Natural killer cell (primary cell): ENCODE measurements around the gene PLCB4. TPM values are rescaled to one million over a fixed set of nuclear protein-coding genes. Genes with fewer than 3 reads are reported as not detected.

Experiments
- ATAC-seq, 3 donors: fragments of 150-1000 bp in 2 of 3; fragments of 200-7000 bp in 1 of 3; cut with Tn5 transposase; 1 replicate in 1 of 3; 2 replicates in 2 of 3; pipeline ENCODE4 v1.10.0; 2021; ENCODE audit warnings: mild to moderate bottlenecking in 2 of 3, moderate library complexity in 2 of 3
- DNase-seq, 2 donors: peaks; one replicate each; pipeline versions ENCODE4 v3.0.0 to v3.0.0-alpha.2; 2013 to 2021; ENCODE audit warnings: mixed read lengths in 1 of 2
- H3K27ac ChIP-seq: one replicate; pipeline ENCODE4 v1.5.1; 2013; ENCODE audit warnings: mild to moderate bottlenecking, low read length
- H3K27me3 ChIP-seq: one replicate; pipeline ENCODE4 v1.6.1; 2013; ENCODE audit warnings: low read length; ENCODE audit not compliant: control insufficient read depth, insufficient read depth
- H3K36me3 ChIP-seq: one replicate; pipeline ENCODE4 v1.6.1; 2013; ENCODE audit warnings: low read length; ENCODE audit not compliant: control insufficient read depth, insufficient read depth
- H3K4me1 ChIP-seq: one replicate; pipeline ENCODE4 v1.6.1; 2013; ENCODE audit warnings: low read length; ENCODE audit not compliant: control insufficient read depth, insufficient read depth
- H3K4me3 ChIP-seq: one replicate; pipeline ENCODE4 v1.5.1; 2013; ENCODE audit warnings: low read length
- H3K9me3 ChIP-seq: one replicate; pipeline ENCODE4 v1.6.1; 2013; ENCODE audit warnings: low read length; ENCODE audit not compliant: control insufficient read depth, insufficient read depth
- H3K27ac Mint-ChIP-seq, 2 donors: one replicate each; pipeline ENCODE4 v1.8.0; 2022; ENCODE audit warnings: mild to moderate bottlenecking in 2 of 2, mixed read lengths in 2 of 2, moderate library complexity in 1 of 2
- H3K27me3 Mint-ChIP-seq, 2 donors: one replicate each; pipeline ENCODE4 v1.8.0; 2022; ENCODE audit warnings: low read depth in 2 of 2, mixed read lengths in 2 of 2
- H3K36me3 Mint-ChIP-seq: one replicate; pipeline ENCODE4 v1.8.0; 2022; ENCODE audit warnings: mixed read lengths
- H3K4me1 Mint-ChIP-seq, 2 donors: one replicate each; pipeline ENCODE4 v1.8.0; 2022; ENCODE audit warnings: mixed read lengths in 2 of 2
- H3K4me3 Mint-ChIP-seq: one replicate; pipeline ENCODE4 v1.8.0; 2022; ENCODE audit warnings: mild to moderate bottlenecking, moderate library complexity, mixed read lengths
- H3K9me3 Mint-ChIP-seq, 2 donors: one replicate each; pipeline ENCODE4 v1.8.0; 2022; ENCODE audit warnings: mixed read lengths in 2 of 2
- WGBS: methylation state at CpG from one replicate; pipeline ENCODE4 v1.1.7; 2013; ENCODE audit warnings: missing lambda C conversion rate; ENCODE audit not compliant: insufficient coverage; 5-methylcytosine and 5-hydroxymethylcytosine counted together
- intact Hi-C: fragments of 100-400 bp; cut with micrococcal nuclease; formaldehyde crosslinking; loops from one replicate; pipeline ENCODE4 v1.14.2; 2022
- total RNA-seq, 4 donors: library from RNA; stranded (reverse); fragments of 120-200 nt in 1 of 4; gene quantifications; one replicate each; pipeline versions ENCODE4 v1.2.3 to v1.2.4, GENCODE V29; 2013 to 2022
- TF ChIP-seq, protein P1 (sequence below): fragments of 200-600 bp; IDR thresholded peaks from one replicate; pipeline ENCODE4 v1.8.0; 2022; ENCODE audit warnings: antibody characterized with exemption

Gene PLCB4
- total RNA-seq, 3 donors from 2014 or later (not counting 1 experiment from before 2014, with no cell fraction given) = 0.05 to 0.40 TPM; not detected in 1

DNA sequence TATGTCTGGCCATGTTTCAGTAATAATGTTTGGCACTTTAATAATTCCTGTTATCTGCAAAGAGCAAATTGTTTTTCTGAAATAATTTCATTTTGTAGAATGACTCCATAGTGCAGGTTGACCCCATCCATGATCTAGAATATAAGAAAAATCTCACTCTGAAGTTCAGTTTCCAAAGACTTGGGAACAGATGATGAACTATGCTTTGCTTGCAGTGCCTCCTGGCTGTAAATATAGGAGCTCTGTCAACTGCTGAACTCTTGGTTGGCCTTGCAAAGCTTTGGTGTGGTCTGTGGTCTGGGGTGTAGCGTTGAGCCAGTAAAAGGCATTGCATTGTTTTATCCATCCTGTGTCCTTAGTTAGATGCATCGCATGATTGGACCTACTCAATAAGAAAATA lies 104.0 kb downstream of the PLCB4 start:
- Histone ChIP-seq H3K36me3 (no peaks in the 10 kb centered on the region), H3K27ac (no peak overlapping the region), H3K9me3 (no peaks in the 10 kb centered on the region), H3K4me1 (no peaks in the 10 kb centered on the region), H3K27me3 (no peaks in the 10 kb centered on the region), H3K4me3 (no peak overlapping the region)
- Mint-ChIP-seq H3K27ac (no peak overlapping the region), H3K27me3 (no peaks in the 10 kb centered on the region), H3K4me1 (no peaks in the 10 kb centered on the region), H3K9me3 (peaks cover 0 to 5% of the 10 kb centered on the region in 2 donors), H3K4me3 (no peak overlapping the region), H3K36me3 (no peaks in the 10 kb centered on the region)
- no peak for DNase-seq
- ATAC-seq = no peak
- 6% methylated on average over 2 of the region's 2 CpGs for WGBS
- intact Hi-C loops = no loop called here
- TF ChIP-seq, protein P1, sequence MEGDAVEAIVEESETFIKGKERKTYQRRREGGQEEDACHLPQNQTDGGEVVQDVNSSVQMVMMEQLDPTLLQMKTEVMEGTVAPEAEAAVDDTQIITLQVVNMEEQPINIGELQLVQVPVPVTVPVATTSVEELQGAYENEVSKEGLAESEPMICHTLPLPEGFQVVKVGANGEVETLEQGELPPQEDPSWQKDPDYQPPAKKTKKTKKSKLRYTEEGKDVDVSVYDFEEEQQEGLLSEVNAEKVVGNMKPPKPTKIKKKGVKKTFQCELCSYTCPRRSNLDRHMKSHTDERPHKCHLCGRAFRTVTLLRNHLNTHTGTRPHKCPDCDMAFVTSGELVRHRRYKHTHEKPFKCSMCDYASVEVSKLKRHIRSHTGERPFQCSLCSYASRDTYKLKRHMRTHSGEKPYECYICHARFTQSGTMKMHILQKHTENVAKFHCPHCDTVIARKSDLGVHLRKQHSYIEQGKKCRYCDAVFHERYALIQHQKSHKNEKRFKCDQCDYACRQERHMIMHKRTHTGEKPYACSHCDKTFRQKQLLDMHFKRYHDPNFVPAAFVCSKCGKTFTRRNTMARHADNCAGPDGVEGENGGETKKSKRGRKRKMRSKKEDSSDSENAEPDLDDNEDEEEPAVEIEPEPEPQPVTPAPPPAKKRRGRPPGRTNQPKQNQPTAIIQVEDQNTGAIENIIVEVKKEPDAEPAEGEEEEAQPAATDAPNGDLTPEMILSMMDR = no peak

DNA sequence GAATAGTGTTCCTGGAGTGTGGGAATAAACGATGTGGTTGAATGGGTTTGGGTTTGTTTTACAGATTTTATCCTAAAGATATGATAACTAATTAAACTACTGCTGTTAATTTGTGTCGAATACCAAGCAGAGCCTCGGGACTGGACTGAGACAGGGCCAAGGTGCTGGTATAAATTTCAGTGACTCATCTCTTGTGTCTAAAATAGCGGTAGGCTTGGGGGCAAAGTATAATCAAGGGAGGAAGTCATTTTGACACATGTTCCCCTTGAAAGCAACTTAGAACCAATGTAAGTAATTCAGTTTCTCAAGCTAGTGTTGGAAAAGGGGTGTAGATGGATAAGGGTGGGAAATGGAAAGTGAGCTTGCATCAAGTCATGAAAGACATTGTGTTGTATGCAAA lies 108.4 kb downstream of the PLCB4 start:
- no peaks in the 10 kb centered on the region for H3K36me3 Mint-ChIP-seq
- H3K36me3 ChIP-seq = no peaks in the 10 kb centered on the region
- H3K27ac ChIP-seq = no peak overlapping the region
- 92% methylated on average over 3 of the region's 4 CpGs for WGBS
- H3K4me1 ChIP-seq = no peaks in the 10 kb centered on the region
- H3K9me3 Mint-ChIP-seq = peaks cover 0 to 6% of the 10 kb centered on the region in 2 donors
- no peaks in the 10 kb centered on the region for H3K9me3 ChIP-seq
- no peaks in the 10 kb centered on the region for H3K4me1 Mint-ChIP-seq
- intact Hi-C loops = no loop called here
- no peaks in the 10 kb centered on the region for H3K27me3 ChIP-seq
- DNase-seq (no peak), ATAC-seq (no peak)
- H3K27ac Mint-ChIP-seq = no peak overlapping the region
- no peaks in the 10 kb centered on the region for H3K27me3 Mint-ChIP-seq
- TF ChIP-seq, protein P1 = no peak
- H3K4me3 Mint-ChIP-seq = no peak overlapping the region
- no peak overlapping the region for H3K4me3 ChIP-seq

DNA sequence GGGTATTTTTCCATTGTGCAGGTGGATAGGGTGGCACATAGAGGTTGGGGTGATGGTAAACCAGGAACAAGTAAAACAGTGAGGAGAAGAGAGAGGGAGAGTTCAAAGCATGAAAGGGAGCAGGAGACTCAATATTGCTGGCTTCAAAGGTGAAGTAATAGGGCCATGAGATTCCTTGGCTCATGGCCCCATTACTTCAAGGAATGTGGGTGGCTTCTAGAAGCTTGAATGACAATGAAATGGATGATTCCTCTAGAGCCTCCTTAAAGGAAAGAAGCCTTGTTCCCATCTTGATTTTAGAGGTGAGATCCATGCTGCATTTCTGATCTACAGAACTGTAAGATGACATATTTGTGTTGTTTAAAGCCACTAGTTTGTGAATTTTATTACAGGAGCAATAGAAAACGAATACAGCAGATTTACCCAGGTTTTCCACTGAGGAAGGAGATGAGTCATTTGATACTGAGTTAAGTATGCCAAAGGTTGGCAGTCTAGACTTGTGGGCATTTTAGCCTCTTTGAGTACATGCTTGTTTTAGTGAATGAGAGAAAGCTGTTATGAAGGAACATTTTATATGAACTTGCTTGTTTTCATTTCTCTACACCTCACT lies 110.4 kb downstream of the PLCB4 start:
- ATAC-seq (no peak), DNase-seq (no peak)
- WGBS = 58% methylated on average over 1 of the region's 1 CpG
- H3K36me3 Mint-ChIP-seq = no peaks in the 10 kb centered on the region
- H3K4me1 ChIP-seq = no peaks in the 10 kb centered on the region
- H3K4me3 Mint-ChIP-seq = no peak overlapping the region
- TF ChIP-seq, protein P1 = no peak
- H3K27me3 ChIP-seq = no peaks in the 10 kb centered on the region
- no peak overlapping the region for H3K27ac ChIP-seq
- H3K9me3 ChIP-seq = no peaks in the 10 kb centered on the region
- no peak overlapping the region for H3K27ac Mint-ChIP-seq
- H3K36me3 ChIP-seq = no peaks in the 10 kb centered on the region
- intact Hi-C loops = no loop called here
- peaks cover 0 to 6% of the 10 kb centered on the region in 2 donors for H3K9me3 Mint-ChIP-seq
- H3K27me3 Mint-ChIP-seq = no peaks in the 10 kb centered on the region
- no peak overlapping the region for H3K4me3 ChIP-seq
- no peaks in the 10 kb centered on the region for H3K4me1 Mint-ChIP-seq

DNA sequence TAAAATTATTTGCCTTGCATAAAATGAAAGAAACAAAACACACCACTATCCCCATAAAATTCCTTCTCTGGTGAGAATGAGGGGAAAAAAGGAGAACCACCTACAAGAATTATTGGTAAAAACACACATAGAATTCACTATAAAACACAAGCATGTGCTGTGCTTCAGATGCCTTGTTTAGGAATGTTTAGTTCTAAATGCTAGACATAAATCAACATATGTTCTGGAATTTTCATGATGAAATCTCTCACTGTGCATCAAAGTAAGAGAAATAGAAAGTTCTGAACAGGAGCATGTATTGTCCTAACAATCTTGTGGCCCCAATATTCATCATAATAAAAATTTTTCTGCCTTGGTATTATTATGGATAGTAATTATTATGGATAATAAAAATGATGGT lies 111.0 kb downstream of the PLCB4 start:
- no peak overlapping the region for H3K4me3 ChIP-seq
- no peak for DNase-seq
- Mint-ChIP-seq H3K4me1 (no peaks in the 10 kb centered on the region), H3K4me3 (no peak overlapping the region), H3K9me3 (peaks cover 0 to 6% of the 10 kb centered on the region in 2 donors), H3K27me3 (no peaks in the 10 kb centered on the region), H3K27ac (no peak overlapping the region), H3K36me3 (no peaks in the 10 kb centered on the region)
- intact Hi-C loops = no loop called here
- no peak for ATAC-seq
- no peaks in the 10 kb centered on the region for H3K36me3 ChIP-seq
- TF ChIP-seq, protein P1 = no peak
- H3K9me3 ChIP-seq = no peaks in the 10 kb centered on the region
- H3K4me1 ChIP-seq = no peaks in the 10 kb centered on the region
- H3K27ac ChIP-seq = no peak overlapping the region
- no peaks in the 10 kb centered on the region for H3K27me3 ChIP-seq
